Gastroesophageal sphincter (tissue), 4 donors: ENCODE results near the gene SEPTIN14. TPM values are rescaled to one million over a fixed set of nuclear protein-coding genes. Genes with fewer than 3 reads are reported as not detected.
"Not testable (repeated sequence)": the region's sequence is repeated elsewhere in the genome, so short reads cannot be mapped to it uniquely, and the experiment has no call there.

Experiments used
- ATAC-seq: fragments of 150-250 bp; one replicate; pipeline ENCODE4 v1.9.1; 2016; ENCODE audit warnings: mild to moderate bottlenecking, moderate library complexity
- H3K27ac ChIP-seq, 4 donors: fragments of 200-600 bp; sonication (generic) in 3 of 4; 1 replicate in 3 of 4; 2 replicates in 1 of 4; pipeline ENCODE4 v1.5.1; 2016 to 2019
- H3K27me3 ChIP-seq: fragments of 200-600 bp; sonication (generic); one replicate; pipeline ENCODE4 v1.5.1; 2019
- H3K36me3 ChIP-seq, 2 donors: fragments of 200-600 bp; sonication (generic); one replicate each; pipeline ENCODE4 v1.5.1; 2019; ENCODE audit warnings: control low read depth in 1 of 2
- H3K4me1 ChIP-seq, 3 donors: fragments of 200-600 bp; sonication (generic); 1 replicate in 2 of 3; 2 replicates in 1 of 3; pipeline ENCODE4 v1.5.1; 2016 to 2019; ENCODE audit warnings: control low read depth in 2 of 3
- H3K4me3 ChIP-seq, 2 donors: fragments of 200-600 bp; sonication (generic); one replicate each; pipeline ENCODE4 v1.5.1; 2019; ENCODE audit warnings: mild to moderate bottlenecking in 1 of 2, moderate library complexity in 1 of 2
- H3K9me3 ChIP-seq, 3 donors: fragments of 200-600 bp; sonication (generic); one replicate each; pipeline ENCODE4 v1.5.1; 2017 to 2019; ENCODE audit warnings: control low read depth in 2 of 3
- EP300 ChIP-seq: sonication (generic); formaldehyde crosslinking; IDR thresholded peaks from one replicate; pipeline ENCODE4 v1.6.1; 2017; ENCODE audit warnings: antibody characterized with exemption, mild to moderate bottlenecking
- POLR2A ChIP-seq, 2 donors: fragments of 450-650 bp; IDR thresholded peaks; one replicate each; pipeline ENCODE4 v1.6.1; 2017; ENCODE audit warnings: antibody characterized with exemption in 2 of 2, mild to moderate bottlenecking in 2 of 2, moderate library complexity in 1 of 2
- POLR2AphosphoS5 ChIP-seq: sonication (generic); formaldehyde crosslinking; IDR thresholded peaks from one replicate; pipeline ENCODE4 v1.6.1; 2017; ENCODE audit warnings: antibody characterized with exemption
- WGBS, 2 donors: methylation state at CpG; one replicate each; pipeline ENCODE4 v1.1.5; 2018; ENCODE audit warnings: low coverage in 1 of 2; 5-methylcytosine and 5-hydroxymethylcytosine counted together
- total RNA-seq, 4 donors: library from RNA; depleted of rRNA; stranded (reverse); fragments of >200 nt; gene quantifications; one replicate each; pipeline ENCODE4 v1.1.0, GENCODE V29; 2016
- TF ChIP-seq, protein P1 (sequence below), 4 experiments: fragments of 200-600 bp in 2 of 4; fragments of 450-650 bp in 2 of 4; sonication (generic) in 1 of 4; IDR thresholded peaks; one replicate each; pipeline ENCODE4 v1.5.1; 2017 to 2019; ENCODE audit warnings: antibody characterized with exemption in 4 of 4, mild to moderate bottlenecking in 2 of 4, moderate library complexity in 2 of 4

The SEPTIN14 gene
- total RNA-seq, 4 donors from 2014 or later = not detected

DNA sequence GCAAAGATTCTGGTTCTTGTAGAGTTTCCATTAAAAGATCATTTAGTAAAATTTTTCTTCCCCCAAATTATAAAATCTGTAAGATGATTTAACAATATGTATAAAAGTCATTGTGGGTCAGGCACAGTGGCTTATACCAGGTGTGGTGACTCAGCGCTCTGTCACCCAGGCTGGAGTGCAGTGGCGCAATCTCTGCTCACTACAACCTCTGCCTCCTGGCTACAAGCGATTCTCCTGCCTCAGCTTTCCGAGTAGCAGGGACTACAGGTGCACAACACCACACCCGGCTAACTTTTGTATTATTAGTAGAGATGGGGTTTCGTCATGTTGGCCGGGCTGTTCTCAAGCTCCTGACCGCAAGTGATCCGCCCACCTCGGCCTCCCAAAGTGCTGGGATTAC, 68.0 kb downstream of the SEPTIN14 start:
- no peak for ATAC-seq
- 61 to 94% methylated on average over 2 to 9 of the region's 10 CpGs for WGBS, 2 donors
- Histone ChIP-seq H3K36me3 (no peaks in the 10 kb centered on the region), H3K9me3 (peaks cover 0 to 38% (median 0%) of the 10 kb centered on the region in 3 donors), H3K4me1 (no peaks in the 10 kb centered on the region), H3K27ac (no peak overlapping the region), H3K27me3 (peaks cover 8% of the 10 kb centered on the region), H3K4me3 (no peak overlapping the region)
- no peak for TF ChIP-seq POLR2A (IDR thresholded peaks at IDR 0.05)
- no peak for TF ChIP-seq EP300
- no peak for TF ChIP-seq POLR2AphosphoS5
- TF ChIP-seq, protein P1, sequence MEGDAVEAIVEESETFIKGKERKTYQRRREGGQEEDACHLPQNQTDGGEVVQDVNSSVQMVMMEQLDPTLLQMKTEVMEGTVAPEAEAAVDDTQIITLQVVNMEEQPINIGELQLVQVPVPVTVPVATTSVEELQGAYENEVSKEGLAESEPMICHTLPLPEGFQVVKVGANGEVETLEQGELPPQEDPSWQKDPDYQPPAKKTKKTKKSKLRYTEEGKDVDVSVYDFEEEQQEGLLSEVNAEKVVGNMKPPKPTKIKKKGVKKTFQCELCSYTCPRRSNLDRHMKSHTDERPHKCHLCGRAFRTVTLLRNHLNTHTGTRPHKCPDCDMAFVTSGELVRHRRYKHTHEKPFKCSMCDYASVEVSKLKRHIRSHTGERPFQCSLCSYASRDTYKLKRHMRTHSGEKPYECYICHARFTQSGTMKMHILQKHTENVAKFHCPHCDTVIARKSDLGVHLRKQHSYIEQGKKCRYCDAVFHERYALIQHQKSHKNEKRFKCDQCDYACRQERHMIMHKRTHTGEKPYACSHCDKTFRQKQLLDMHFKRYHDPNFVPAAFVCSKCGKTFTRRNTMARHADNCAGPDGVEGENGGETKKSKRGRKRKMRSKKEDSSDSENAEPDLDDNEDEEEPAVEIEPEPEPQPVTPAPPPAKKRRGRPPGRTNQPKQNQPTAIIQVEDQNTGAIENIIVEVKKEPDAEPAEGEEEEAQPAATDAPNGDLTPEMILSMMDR (IDR thresholded peaks at IDR 0.05) = no peak

- TF ChIP-seq EP300 (no peak), POLR2A (IDR thresholded peaks at IDR 0.05) (no peak), POLR2AphosphoS5 (no peak)
- TF ChIP-seq, protein P1 (IDR thresholded peaks at IDR 0.05) = no peak
- no peaks in the 10 kb centered on the region for H3K36me3 ChIP-seq
- no peak overlapping the region for H3K27ac ChIP-seq
- 86 to 96% methylated on average over 5 of the region's 5 CpGs for WGBS, 2 donors
- H3K4me3 ChIP-seq = no peak overlapping the region
- no peaks in the 10 kb centered on the region for H3K27me3 ChIP-seq
- peaks cover 0 to 21% (median 0%) of the 10 kb centered on the region in 3 donors for H3K9me3 ChIP-seq
- no peaks in the 10 kb centered on the region for H3K4me1 ChIP-seq
- ATAC-seq = no peak
Measured at GRCh38 chr7:55792048-55792447, 70.5 kb downstream of the SEPTIN14 start.

DNA sequence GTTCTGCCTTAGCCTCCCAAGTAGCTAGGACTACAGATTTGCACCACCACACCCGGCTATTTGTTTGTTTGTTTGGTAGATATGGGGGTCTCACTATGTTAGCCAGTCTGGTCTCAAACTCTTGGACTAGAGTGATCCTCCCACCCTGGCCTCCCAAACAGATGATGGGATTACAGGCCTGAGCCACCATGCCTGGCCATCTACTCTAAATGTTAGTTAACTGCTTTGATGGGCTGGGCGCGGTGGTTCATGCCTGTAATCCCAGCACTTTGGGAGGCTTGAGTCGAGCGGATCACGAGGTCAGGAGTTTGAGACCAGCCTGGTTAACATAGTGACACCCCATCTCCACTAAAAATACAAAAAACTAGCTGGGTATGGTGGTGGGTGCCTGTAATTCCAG, 74.8 kb downstream of the SEPTIN14 start:
- Histone ChIP-seq H3K4me1 (no peaks in the 10 kb centered on the region), H3K4me3 (no peak overlapping the region), H3K36me3 (no peaks in the 10 kb centered on the region), H3K27me3 (no peaks in the 10 kb centered on the region), H3K9me3 (no peaks in the 10 kb centered on the region), H3K27ac (no peak overlapping the region)
- TF ChIP-seq, protein P1 (IDR thresholded peaks at IDR 0.05) = no peak
- no peak for TF ChIP-seq POLR2A (IDR thresholded peaks at IDR 0.05)
- TF ChIP-seq EP300 = no peak
- TF ChIP-seq POLR2AphosphoS5 = no peak
- no peak for ATAC-seq
- WGBS, 2 donors = 60 to 82% methylated on average over 1 to 6 of the region's 6 CpGs

- no peaks in the 10 kb centered on the region for H3K27me3 ChIP-seq
- no peaks in the 10 kb centered on the region for H3K9me3 ChIP-seq
- H3K4me1 ChIP-seq = no peaks in the 10 kb centered on the region
- H3K36me3 ChIP-seq = no peaks in the 10 kb centered on the region
- H3K27ac ChIP-seq = no peak overlapping the region
- no peak for ATAC-seq
- TF ChIP-seq POLR2A (IDR thresholded peaks at IDR 0.05) (no peak), EP300 (no peak), POLR2AphosphoS5 (no peak)
- TF ChIP-seq, protein P1 (IDR thresholded peaks at IDR 0.05) = no peak
- WGBS, 2 donors = 98% methylated on average over 5 of the region's 7 CpGs; no CpG with 5 or more reads in 1 of the 2 donors
- no peak overlapping the region for H3K4me3 ChIP-seq
Measured at GRCh38 chr7:55786901-55787300, 75.7 kb downstream of the SEPTIN14 start.

DNA sequence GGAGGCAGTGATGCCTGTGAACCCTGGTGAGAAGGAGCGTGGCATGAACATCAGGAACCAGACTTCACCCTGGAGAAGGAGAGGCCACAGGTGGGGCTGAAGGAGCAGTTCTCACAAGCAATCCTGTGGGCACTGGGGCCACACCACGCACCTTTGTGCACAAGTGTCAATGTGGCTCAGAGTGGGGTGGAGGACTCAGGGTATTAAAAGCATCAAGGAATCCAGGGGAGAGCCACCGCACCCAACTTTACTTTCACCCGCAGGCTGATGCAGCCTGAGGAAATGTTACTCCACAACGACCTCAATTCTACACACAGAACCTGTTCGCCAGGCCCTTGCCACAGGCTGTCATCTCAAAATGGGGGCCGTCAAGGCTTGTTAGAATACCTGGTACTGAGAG, 77.1 kb downstream of the SEPTIN14 start:
- 88 to 93% methylated on average over 5 to 6 of the region's 7 CpGs for WGBS, 2 donors
- H3K36me3 ChIP-seq, ATAC-seq: not testable (repeated sequence)

More for the DNA sequence above, 77.1 kb downstream of the SEPTIN14 start:
- not testable (repeated sequence) for H3K4me3 ChIP-seq, H3K27ac ChIP-seq, H3K4me1 ChIP-seq, H3K9me3 ChIP-seq, H3K27me3 ChIP-seq
